Stimulated activated CD8-positive, alpha-beta memory T cell treated with anti-CD3 and anti-CD28 coated beads, Interleukin-2, amount 100 ng/mL, for 1 hour (primary cell): ENCODE results near the gene TMEM69.
"Not testable (repeated sequence)": the region's sequence is repeated elsewhere in the genome, so short reads cannot be mapped to it uniquely, and the experiment has no call there.

ENCODE experiments used
- DNase-seq, 2 donors: peaks; one replicate each; pipeline ENCODE4 v3.0.0-alpha.2; 2020; ENCODE audit warnings: low read depth in 2 of 2

Gene TMEM69

DNA sequence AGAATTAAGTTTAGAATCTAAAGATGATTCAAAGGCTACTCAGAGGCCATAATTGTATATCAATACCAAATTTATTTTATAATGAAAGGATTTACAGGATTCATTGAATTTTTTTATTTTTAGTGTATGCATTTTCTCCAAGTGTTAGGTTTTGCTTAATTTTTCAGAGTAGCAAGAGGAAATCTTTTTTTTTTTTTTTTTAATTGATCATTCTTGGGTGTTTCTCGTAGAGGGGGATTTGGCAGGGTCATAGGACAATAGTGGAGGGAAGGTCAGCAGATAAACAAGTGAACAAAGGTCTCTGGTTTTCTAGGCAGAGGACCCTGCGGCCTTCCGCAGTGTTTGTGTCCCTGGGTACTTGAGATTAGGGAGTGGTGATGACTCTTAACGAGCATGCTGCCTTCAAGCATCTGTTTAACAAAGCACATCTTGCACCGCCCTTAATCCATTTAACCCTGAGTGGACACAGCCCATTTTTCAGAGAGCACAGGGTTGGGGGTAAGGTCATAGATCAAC lies 51.7 kb downstream of the TMEM69 start:
- DNase-seq = not testable (repeated sequence)
